IPS-NIHi11 (cell line): ENCODE results near the gene STX12.
A peak's percentile ranks its signal among the peaks of the same experiment; 100 is the strongest.
"Not testable (repeated sequence)": the region's sequence is repeated elsewhere in the genome, so short reads cannot be mapped to it uniquely, and the experiment has no call there.

ENCODE experiments used
- DNase-seq: peaks from one replicate; pipeline ENCODE4 v3.0.0; 2012; ENCODE audit warnings: mixed read lengths, low spot score

The STX12 gene

GRCh38 chr1:27830621-27831440 lies 57.8 kb downstream of the STX12 start, which contains the start of gene PPP1R8:
Gene PPP1R8, plus strand, starts transcription at chr1:27830782. Its CDS starts 54 bp downstream, at chr1:27830836.
- DNase-seq, result peak; percentile 91

GRCh38 chr1:27831568-27832410 lies 58.8 kb downstream of the STX12 start:
- DNase-seq, result no peak

- DNase-seq, result no peak
Measured at GRCh38 chr1:27832762-27833161, 59.7 kb downstream of the STX12 start.

DNA sequence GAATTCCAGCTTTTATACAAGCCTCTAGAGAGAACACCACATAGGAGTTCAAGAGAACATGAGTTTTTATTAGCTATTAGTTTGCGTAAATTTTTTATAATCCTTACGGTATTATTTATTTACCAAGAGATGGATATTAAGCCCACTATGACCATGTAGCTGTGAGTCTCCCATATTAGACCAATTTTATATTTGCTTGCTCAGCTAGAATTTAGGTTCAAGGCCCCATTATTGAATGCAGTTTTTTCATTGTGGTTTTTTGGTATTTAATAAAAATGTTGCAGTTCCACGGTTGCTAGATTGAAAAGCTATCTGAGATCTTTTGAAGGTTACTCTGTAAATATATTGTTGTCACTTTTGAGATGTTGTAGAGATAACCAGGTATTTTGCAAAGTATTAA lies 60.5 kb downstream of the STX12 start:
- DNase-seq, result no peak

DNA sequence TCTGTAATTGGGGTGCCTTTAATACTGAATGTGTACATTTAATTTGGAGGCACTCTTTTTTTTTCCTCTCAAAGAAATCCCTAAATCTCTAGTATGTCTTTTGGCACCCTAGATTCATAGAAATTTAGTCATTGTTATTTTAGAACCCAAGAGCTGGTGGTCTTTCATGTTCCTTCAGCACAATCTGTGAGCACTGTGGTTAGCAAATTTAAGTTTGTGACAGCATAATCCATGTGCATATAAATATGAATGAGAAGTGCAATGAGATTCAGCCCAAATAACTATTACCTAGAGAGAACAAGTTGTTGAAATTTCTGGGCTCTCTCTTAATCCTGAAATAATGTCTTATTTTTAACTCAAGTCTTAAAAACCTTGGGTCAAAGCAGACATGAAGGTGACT lies 62.0 kb downstream of the STX12 start:
- DNase-seq, result no peak

DNA sequence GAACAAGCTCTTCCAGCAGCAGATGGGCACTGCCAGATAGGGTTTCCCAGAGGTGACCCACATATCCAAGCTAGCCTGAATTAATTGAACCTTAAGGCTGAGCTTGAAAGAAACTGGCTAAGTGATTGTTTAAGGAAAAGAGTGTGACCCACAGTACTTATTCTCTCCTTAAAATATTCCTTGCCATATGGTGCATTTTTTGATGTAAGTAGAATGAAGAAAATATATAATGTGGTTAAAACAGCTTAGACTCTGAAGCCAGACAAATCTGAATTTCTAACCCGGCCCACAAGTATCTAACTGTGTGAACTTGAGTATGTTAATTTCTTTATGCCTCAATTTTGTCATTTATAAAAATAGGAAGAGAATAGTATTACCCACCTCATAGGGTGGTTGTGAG lies 62.5 kb downstream of the STX12 start:
- DNase-seq, result no peak

DNA sequence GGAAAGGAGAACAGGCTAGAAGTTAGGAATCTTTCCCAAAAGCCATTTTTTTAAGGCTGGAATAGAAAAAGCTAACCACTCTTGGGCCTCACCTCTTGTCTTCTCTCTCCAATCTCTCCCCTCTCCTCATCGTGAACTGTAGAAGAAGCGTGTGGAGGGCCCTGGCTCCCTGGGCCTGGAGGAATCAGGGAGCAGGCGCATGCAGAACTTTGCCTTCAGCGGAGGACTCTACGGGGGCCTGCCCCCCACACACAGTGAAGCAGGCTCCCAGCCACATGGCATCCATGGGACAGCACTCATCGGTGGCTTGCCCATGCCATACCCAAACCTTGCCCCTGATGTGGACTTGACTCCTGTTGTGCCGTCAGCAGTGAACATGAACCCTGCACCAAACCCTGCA lies 76.9 kb downstream of the STX12 start:
- DNase-seq, result no peak

DNA sequence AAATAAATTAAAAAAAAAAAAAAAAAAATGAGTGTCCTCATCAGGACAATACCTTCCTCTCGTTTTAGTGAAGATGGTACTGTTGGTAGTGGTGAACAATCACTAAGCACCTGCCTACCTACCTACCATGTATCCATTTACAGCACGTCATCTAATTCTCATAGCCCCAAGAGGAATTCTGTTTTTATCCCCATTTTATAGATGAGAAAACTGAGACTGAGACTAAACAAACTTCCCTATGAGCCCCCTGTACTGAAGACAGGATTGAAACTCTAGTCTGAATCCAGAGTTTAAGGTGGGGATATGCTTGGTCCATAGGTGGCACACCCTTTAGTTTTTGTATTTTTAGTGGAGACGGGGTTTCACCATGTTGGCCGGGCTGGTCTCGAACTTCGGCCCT lies 82.1 kb downstream of the STX12 start:
- DNase-seq, result no peak

- no peak for DNase-seq
Measured at GRCh38 chr1:27856561-27857343, 83.7 kb downstream of the STX12 start.

GRCh38 chr1:27857552-27857951 lies 84.5 kb downstream of the STX12 start:
- not testable (repeated sequence) for DNase-seq

- peak; percentile 82 for DNase-seq
Measured at GRCh38 chr1:27858072-27858948, 85.3 kb downstream of the STX12 start.

- no peak for DNase-seq
Measured at GRCh38 chr1:27858949-27859576, 86.0 kb downstream of the STX12 start.

GRCh38 chr1:27861436-27861835 lies 88.4 kb downstream of the STX12 start:
- DNase-seq, result no peak

- no peak for DNase-seq
Measured at GRCh38 chr1:27862004-27862403, 89.0 kb downstream of the STX12 start.

GRCh38 chr1:27862671-27863537 lies 89.9 kb downstream of the STX12 start:
- DNase-seq, result no peak

- no peak for DNase-seq
Measured at GRCh38 chr1:27863538-27863915, 90.5 kb downstream of the STX12 start.

- DNase-seq, result no peak
Measured at GRCh38 chr1:27864264-27864895, 91.4 kb downstream of the STX12 start.

- DNase-seq, result no peak
Measured at GRCh38 chr1:27865821-27866220, 92.8 kb downstream of the STX12 start.

GRCh38 chr1:27868556-27868931 lies 95.5 kb downstream of the STX12 start:
- DNase-seq, result no peak
